OCI-LY1 (cell line): ENCODE data around the gene DENND1B.
A peak's percentile ranks its signal among the peaks of the same experiment; 100 is the strongest.

Experiments used
- H2AFZ ChIP-seq: fragments of 200-600 bp; sonication (generic), shearing (Covaris generic); 2 replicates; pipeline ENCODE4 v1.6.0; 2014; ENCODE audit warnings: antibody characterized with exemption, mild to moderate bottlenecking, low read length
- H3F3A ChIP-seq: fragments of 200-600 bp; sonication (generic), shearing (Covaris generic); 2 replicates; pipeline ENCODE4 v1.6.0; 2014; ENCODE audit warnings: mild to moderate bottlenecking, antibody characterized with exemption, low read length, moderate library complexity; ENCODE audit not compliant: insufficient read depth
- H3K27ac ChIP-seq: fragments of 200-600 bp; sonication (generic); 2 replicates; pipeline ENCODE4 v1.5.1; 2014; ENCODE audit warnings: low read length, mixed run types, mild to moderate bottlenecking, low read depth; ENCODE audit not compliant: poor library complexity, severe bottlenecking
- H3K27me3 ChIP-seq: fragments of 200-600 bp; sonication (generic); 2 replicates; pipeline ENCODE4 v1.6.0; 2014; ENCODE audit warnings: antibody characterized with exemption, mild to moderate bottlenecking, low read length, moderate library complexity; ENCODE audit not compliant: insufficient read depth
- H3K36me3 ChIP-seq: fragments of 200-600 bp; sonication (generic); 2 replicates; pipeline ENCODE4 v1.6.1; 2014; ENCODE audit warnings: mild to moderate bottlenecking, antibody characterized with exemption, low read length, moderate library complexity, mixed read lengths; ENCODE audit not compliant: insufficient read depth
- H3K4me1 ChIP-seq: fragments of 200-600 bp; sonication (generic); 2 replicates; pipeline ENCODE4 v1.5.1; 2014; ENCODE audit warnings: mild to moderate bottlenecking, low read length, moderate library complexity; ENCODE audit not compliant: insufficient read depth, severe bottlenecking
- H3K4me2 ChIP-seq: fragments of 200-600 bp; sonication (generic), shearing (Covaris generic); 2 replicates; pipeline ENCODE4 v1.6.1; 2014; ENCODE audit warnings: low read length
- H3K4me3 ChIP-seq: fragments of 200-600 bp; sonication (generic); 2 replicates; pipeline ENCODE4 v1.5.1; 2014; ENCODE audit warnings: low read length, low read depth, mild to moderate bottlenecking, mixed read lengths; ENCODE audit not compliant: poor library complexity, severe bottlenecking
- H3K79me2 ChIP-seq: fragments of 200-600 bp; shearing (Covaris generic); 2 replicates; pipeline ENCODE4 v1.6.1; 2016; ENCODE audit warnings: mixed run types, low read length, mixed read lengths; ENCODE audit not compliant: insufficient read depth
- H3K9ac ChIP-seq: fragments of 200-600 bp; sonication (generic), shearing (Covaris generic); 2 replicates; pipeline ENCODE4 v1.6.1; 2014; ENCODE audit warnings: mild to moderate bottlenecking, low read length, mixed read lengths
- H3K9me2 ChIP-seq: fragments of 200-600 bp; sonication (generic), shearing (Covaris generic); 2 replicates; pipeline ENCODE4 v1.6.1; 2014; ENCODE audit warnings: low read depth, mild to moderate bottlenecking, low read length, mixed read lengths
- H3K9me3 ChIP-seq: fragments of 200-600 bp; shearing (Covaris generic); 2 replicates; pipeline ENCODE4 v1.6.1; 2014; ENCODE audit warnings: low read length, mixed read lengths
- H4K20me1 ChIP-seq: fragments of 200-600 bp; sonication (generic), shearing (Covaris generic); 2 replicates; pipeline ENCODE4 v1.6.0; 2016; ENCODE audit warnings: mild to moderate bottlenecking, low read length; ENCODE audit not compliant: insufficient read depth
- EZH2 ChIP-seq: fragments of 200-600 bp; sonication (generic), shearing (Covaris generic); IDR thresholded peaks from 2 replicates; pipeline ENCODE4 v1.8.0; 2017; ENCODE audit warnings: borderline replicate concordance, mixed run types, mild to moderate bottlenecking, antibody characterized with exemption, low read length, moderate library complexity, mixed read lengths
- TF ChIP-seq, protein P1 (sequence below): fragments of 200-600 bp; sonication (generic), shearing (Covaris generic); IDR thresholded peaks from 2 replicates; pipeline ENCODE4 v1.5.1; 2017; ENCODE audit warnings: mild to moderate bottlenecking, antibody characterized with exemption, low read length, moderate library complexity, mixed read lengths

DENND1B gene

DNA sequence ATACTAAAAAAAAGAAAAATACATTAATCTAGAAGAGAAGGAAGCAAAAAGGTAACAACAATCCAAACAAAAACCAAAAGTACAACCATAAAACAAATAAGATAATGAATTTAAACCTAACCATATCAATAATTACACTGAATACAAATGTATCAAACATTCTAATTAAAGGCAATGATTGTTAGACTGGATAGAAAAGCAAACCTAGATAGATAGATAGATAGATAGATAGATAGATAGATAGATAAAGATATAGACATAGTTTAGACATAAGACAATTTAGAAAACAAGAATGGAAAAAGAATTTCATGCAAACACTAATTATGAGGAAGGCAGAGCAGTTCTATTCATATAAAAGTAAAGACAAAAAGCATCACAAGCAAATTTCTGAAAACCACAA lies 24.9 kb downstream of the DENND1B start:
- Histone ChIP-seq H4K20me1 (no peaks in the 10 kb centered on the region), H3F3A (no peaks in the 10 kb centered on the region), H3K4me1 (peaks cover under 1% of the 10 kb centered on the region), H3K4me3 (no peak overlapping the region), H2AFZ (no peak overlapping the region), H3K27ac (no peak overlapping the region), H3K4me2 (no peak overlapping the region), H3K36me3 (peaks cover 22% of the 10 kb centered on the region; the same call in 1 of the 2 replicates), H3K9me2 (no peaks in the 10 kb centered on the region), H3K27me3 (no peaks in the 10 kb centered on the region), H3K9ac (no peak overlapping the region), H3K79me2 (peaks cover 17% of the 10 kb centered on the region; the same call in 1 of the 2 replicates), H3K9me3 (no peaks in the 10 kb centered on the region)
- TF ChIP-seq, protein P1, sequence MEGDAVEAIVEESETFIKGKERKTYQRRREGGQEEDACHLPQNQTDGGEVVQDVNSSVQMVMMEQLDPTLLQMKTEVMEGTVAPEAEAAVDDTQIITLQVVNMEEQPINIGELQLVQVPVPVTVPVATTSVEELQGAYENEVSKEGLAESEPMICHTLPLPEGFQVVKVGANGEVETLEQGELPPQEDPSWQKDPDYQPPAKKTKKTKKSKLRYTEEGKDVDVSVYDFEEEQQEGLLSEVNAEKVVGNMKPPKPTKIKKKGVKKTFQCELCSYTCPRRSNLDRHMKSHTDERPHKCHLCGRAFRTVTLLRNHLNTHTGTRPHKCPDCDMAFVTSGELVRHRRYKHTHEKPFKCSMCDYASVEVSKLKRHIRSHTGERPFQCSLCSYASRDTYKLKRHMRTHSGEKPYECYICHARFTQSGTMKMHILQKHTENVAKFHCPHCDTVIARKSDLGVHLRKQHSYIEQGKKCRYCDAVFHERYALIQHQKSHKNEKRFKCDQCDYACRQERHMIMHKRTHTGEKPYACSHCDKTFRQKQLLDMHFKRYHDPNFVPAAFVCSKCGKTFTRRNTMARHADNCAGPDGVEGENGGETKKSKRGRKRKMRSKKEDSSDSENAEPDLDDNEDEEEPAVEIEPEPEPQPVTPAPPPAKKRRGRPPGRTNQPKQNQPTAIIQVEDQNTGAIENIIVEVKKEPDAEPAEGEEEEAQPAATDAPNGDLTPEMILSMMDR, result no peak
- no peak for TF ChIP-seq EZH2

DNA sequence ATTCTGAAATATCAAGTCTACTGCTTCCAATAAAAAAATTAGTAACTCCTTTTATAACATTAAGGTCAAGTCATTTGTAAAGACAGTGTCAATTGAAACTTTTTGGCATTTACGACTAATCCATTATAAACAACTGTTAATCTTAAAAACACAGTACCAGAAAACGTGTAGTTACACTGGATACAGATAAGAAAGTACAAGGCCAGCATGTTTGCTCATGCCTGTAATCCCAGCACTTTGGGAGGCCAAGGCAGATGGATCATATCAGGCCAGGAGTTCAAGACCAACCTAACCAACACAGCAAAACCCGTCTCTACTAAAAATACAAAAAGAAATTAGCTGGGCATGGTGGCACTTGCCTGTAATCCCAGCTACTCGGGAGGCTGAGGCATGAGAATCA lies 29.4 kb downstream of the DENND1B start:
- H3K9me2 ChIP-seq, result no peaks in the 10 kb centered on the region
- TF ChIP-seq EZH2, result no peak
- TF ChIP-seq, protein P1, result no peak
- no peak overlapping the region for H3K4me2 ChIP-seq
- no peak overlapping the region for H2AFZ ChIP-seq
- H3F3A ChIP-seq, result no peaks in the 10 kb centered on the region
- peaks cover 8% of the 10 kb centered on the region for H3K4me1 ChIP-seq
- H4K20me1 ChIP-seq, result no peaks in the 10 kb centered on the region
- H3K9ac ChIP-seq, result no peak overlapping the region
- no peak overlapping the region for H3K4me3 ChIP-seq
- H3K79me2 ChIP-seq, result peaks cover 21% of the 10 kb centered on the region; the same call in 1 of the 2 replicates
- H3K9me3 ChIP-seq, result no peaks in the 10 kb centered on the region
- H3K27me3 ChIP-seq, result no peaks in the 10 kb centered on the region
- peaks cover 11% of the 10 kb centered on the region; the same call in 1 of the 2 replicates for H3K36me3 ChIP-seq
- H3K27ac ChIP-seq, result no peak overlapping the region

DNA sequence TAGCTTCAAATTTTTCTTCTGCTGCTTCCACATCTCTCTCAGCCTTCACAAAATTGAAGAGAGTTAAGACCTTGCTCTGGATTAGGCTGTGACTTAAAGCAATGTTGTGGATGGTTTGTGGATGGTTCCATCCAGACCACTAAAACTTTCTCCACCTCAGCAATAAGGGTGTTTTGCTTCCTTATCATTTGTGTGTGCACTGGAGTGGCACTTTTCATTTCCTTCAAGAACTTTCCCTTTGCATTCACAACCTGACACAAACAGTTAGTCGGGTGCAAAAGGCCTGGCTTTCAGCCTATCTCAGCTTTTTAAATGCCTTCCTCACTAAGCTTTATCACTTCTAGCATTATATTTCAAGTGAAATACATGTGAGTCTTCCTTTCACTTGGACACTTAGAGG lies 30.3 kb downstream of the DENND1B start:
- peaks cover 8% of the 10 kb centered on the region for H3K4me1 ChIP-seq
- no peak overlapping the region for H3K4me2 ChIP-seq
- TF ChIP-seq EZH2, result no peak
- TF ChIP-seq, protein P1, result no peak
- H3K4me3 ChIP-seq, result no peak overlapping the region
- H3K27ac ChIP-seq, result peak overlapping the region; percentile 24
- H3K36me3 ChIP-seq, result peaks cover 11% of the 10 kb centered on the region; the same call in 1 of the 2 replicates
- H3K9me3 ChIP-seq, result no peaks in the 10 kb centered on the region
- H3K27me3 ChIP-seq, result no peaks in the 10 kb centered on the region
- H4K20me1 ChIP-seq, result no peaks in the 10 kb centered on the region
- no peak overlapping the region for H2AFZ ChIP-seq
- H3K79me2 ChIP-seq, result peaks cover 21% of the 10 kb centered on the region; the same call in 1 of the 2 replicates
- H3F3A ChIP-seq, result no peaks in the 10 kb centered on the region
- H3K9me2 ChIP-seq, result no peaks in the 10 kb centered on the region
- H3K9ac ChIP-seq, result no peak overlapping the region
